Amniotic epithelial cell (primary cell): ENCODE results near the gene ST3GAL3.
A peak's percentile ranks its signal among the peaks of the same experiment; 100 is the strongest.

ENCODE experiments used
- DNase-seq: peaks from one replicate; pipeline ENCODE4 v3.0.0-alpha.2; 2010; ENCODE audit warnings: low read depth

The ST3GAL3 gene

GRCh38 chr1:43965316-43965715 is 258.0 kb downstream of the ST3GAL3 start:
- no peak for DNase-seq

GRCh38 chr1:43968348-43968948 is 261.1 kb downstream of the ST3GAL3 start:
- peak; percentile 53 for DNase-seq

- DNase-seq: no peak
Observed at GRCh38 chr1:43969416-43969745, 262.0 kb downstream of the ST3GAL3 start.

- peak; percentile 97 for DNase-seq
Observed at GRCh38 chr1:43969746-43970466, 262.6 kb downstream of the ST3GAL3 start, which contains the start of gene DPH2. Gene DPH2 (plus strand): TSS chr1:43970010. CDS start chr1:43970176, 166 bp downstream.

- DNase-seq: no peak
Observed at GRCh38 chr1:43970502-43970901, 263.2 kb downstream of the ST3GAL3 start.

GRCh38 chr1:43970911-43971310 is 263.6 kb downstream of the ST3GAL3 start:
- no peak for DNase-seq

GRCh38 chr1:43971336-43971980 is 264.1 kb downstream of the ST3GAL3 start:
- DNase-seq: no peak

GRCh38 chr1:43973981-43974442 is 266.7 kb downstream of the ST3GAL3 start:
- peak; percentile 11 for DNase-seq

GRCh38 chr1:43974443-43975248 is 267.3 kb downstream of the ST3GAL3 start, which contains the start of gene ATP6V0B:
Gene ATP6V0B (plus strand): TSS chr1:43974960. CDS start chr1:43975041, 81 bp downstream.
- peak; percentile 87 for DNase-seq

GRCh38 chr1:43975249-43975961 is 268.1 kb downstream of the ST3GAL3 start:
- peak; percentile 37 for DNase-seq

GRCh38 chr1:43976045-43976444 is 268.7 kb downstream of the ST3GAL3 start:
- DNase-seq: no peak

- DNase-seq: no peak
Observed at GRCh38 chr1:43976890-43977289, 269.6 kb downstream of the ST3GAL3 start.

- no peak for DNase-seq
Observed at GRCh38 chr1:43977376-43978263, 270.3 kb downstream of the ST3GAL3 start.

GRCh38 chr1:43978264-43978550 is 270.9 kb downstream of the ST3GAL3 start:
- DNase-seq: peak; percentile 27

GRCh38 chr1:43978551-43979260 is 271.4 kb downstream of the ST3GAL3 start, which contains the start of gene B4GALT2:
Gene B4GALT2 (plus strand): TSS chr1:43979210. CDS start chr1:43981161, 1,951 bp downstream.
- DNase-seq: peak; percentile 8

- no peak for DNase-seq
Observed at GRCh38 chr1:43979261-43979527, 271.9 kb downstream of the ST3GAL3 start.

GRCh38 chr1:43979528-43980254 is 272.4 kb downstream of the ST3GAL3 start:
- peak; percentile 38 for DNase-seq

GRCh38 chr1:43980255-43981134 is 273.2 kb downstream of the ST3GAL3 start:
- peak; percentile 69 for DNase-seq
